Activated gamma-delta T cell treated with Interleukin-2 at 50 U/mL for 16 hours (primary cell): ENCODE results near the gene FGF14.
"Not testable (repeated sequence)": the region's sequence is repeated elsewhere in the genome, so short reads cannot be mapped to it uniquely, and the experiment has no call there.

ENCODE experiments used
- DNase-seq: peaks from one replicate; pipeline ENCODE4 v3.0.0-alpha.2; 2020

Gene FGF14

GRCh38 chr13:102187313-102187712, 214.5 kb downstream of the FGF14 start:
- no peak for DNase-seq

- DNase-seq, result no peak
Observed at GRCh38 chr13:102185375-102185984, 216.4 kb downstream of the FGF14 start.

DNA sequence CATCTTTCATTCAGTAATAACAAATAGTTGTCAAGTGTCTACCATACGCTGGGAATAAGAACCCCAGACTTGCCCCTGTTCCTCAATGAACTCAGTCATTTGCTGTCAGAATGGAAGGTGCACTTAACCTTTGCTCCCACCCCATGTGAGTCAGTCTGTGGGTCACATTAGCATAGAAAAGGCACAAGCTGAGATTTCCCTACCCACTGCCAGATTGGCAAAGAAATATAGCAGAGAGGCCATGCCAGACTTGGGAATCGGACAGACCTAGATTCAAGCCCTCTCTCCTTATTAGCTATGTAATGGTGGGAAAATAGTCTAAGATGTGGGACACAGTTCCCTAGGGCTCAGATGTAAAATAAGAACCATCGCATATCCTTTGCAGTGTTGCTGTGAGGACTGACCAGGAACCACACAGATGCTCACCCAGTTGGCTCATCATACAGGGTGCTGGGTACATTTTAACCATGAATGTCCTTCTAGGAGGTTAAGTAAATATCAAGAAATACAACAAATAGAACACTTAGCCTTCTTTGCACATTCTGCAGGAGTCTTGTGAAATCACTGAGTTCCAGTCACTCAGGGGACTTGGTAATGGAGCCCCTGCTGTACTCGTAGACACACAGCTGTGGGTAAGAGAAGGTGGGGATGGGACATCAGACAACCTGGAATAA, 218.2 kb downstream of the FGF14 start:
- DNase-seq, result no peak

DNA sequence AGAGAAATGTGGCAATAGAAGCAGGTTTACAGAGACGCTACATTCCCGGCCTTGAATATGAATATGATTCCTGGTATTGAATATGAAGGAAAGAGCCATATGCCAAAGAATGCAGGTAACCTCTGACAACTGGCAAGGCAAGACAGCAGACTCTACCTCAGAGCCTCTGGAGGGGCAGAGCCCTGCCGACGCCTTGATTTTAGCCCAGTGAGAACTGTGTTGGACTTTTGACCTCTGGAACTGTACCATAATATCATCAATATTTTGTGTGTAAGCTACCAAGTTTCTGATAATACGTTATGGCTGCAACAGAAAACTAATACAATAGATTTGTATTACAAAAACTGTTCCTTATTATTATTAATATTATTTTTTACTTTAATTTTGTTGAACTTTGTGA, 219.7 kb downstream of the FGF14 start:
- no peak for DNase-seq

- no peak for DNase-seq
Observed at GRCh38 chr13:102177431-102177830, 224.4 kb downstream of the FGF14 start.

DNA sequence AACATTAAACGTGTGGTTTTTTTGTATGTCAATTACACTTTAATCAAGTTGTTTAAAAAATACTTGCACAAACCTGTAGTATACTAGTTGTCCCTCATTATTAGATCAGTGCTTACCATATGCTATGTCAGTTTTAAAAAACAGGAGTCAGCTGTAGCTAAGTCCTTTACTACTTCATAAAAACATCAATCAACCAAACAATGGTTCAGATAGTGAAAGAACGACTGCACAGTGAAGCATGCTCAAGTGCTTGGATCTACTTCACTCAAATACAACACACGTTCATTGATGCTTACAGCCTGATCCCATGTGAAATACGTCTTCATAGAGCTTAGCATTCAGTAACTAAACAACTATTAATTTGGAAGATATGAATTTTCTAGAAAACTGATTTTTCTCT, 225.0 kb downstream of the FGF14 start:
- DNase-seq, result no peak

DNA sequence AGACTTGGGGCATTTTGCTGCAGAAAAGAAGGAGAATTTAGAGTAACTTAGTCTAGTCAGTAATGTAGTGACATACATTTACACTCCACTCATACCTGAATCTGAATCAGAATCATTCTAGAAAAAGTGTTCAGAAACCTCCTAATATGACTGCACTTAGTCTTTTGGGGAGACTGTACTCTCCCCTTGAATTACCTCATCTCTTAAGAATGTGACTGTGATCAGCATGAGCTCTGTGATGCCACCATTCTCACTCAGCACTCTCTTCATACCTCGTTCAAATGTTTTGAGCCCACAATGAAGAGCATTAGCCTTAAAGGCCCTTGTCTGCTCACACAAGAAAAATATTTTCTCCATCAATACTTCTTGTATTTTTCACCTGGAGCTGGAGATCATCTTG, 229.4 kb downstream of the FGF14 start:
- no peak for DNase-seq

DNA sequence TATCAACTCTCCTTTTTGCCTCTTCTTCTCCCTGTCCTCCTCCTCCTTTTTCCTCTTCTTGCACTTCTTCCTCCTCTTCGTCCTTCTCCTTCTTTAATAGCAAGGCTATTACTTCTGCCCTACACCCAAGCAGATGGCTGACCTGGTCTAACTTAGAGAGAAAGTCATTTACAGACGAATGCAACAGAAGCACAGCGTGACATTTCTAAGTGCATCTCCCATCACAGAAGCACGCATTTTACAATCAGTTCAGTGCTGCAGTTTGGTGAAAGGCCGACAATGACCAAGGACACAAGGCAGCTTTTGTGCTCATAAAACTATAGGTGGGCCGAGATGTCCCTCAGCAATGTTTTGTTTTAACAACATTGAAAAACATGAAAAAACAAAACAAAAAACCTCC, 231.5 kb downstream of the FGF14 start:
- DNase-seq, result no peak

GRCh38 chr13:102169471-102170015, 232.3 kb downstream of the FGF14 start:
- DNase-seq, result no peak

DNA sequence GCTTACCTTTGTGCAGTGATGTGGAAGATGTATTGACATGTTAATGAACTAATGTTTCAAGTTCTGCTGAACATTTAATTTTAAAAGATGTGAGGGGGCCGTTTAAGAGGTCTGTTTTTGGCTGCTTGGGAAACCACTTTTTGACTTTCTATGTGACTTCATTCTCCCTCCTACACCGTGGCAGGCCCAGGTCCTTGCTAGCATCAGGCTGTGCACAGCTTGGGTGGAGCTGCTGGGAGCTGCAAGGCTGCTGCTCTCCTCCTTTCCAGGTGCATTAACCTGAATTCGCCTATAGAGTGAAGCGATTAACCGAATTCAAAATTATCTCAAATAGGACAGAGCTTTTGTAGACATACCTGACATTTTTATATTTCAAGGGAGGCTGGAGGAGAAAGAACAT, 249.1 kb downstream of the FGF14 start:
- no peak for DNase-seq

DNA sequence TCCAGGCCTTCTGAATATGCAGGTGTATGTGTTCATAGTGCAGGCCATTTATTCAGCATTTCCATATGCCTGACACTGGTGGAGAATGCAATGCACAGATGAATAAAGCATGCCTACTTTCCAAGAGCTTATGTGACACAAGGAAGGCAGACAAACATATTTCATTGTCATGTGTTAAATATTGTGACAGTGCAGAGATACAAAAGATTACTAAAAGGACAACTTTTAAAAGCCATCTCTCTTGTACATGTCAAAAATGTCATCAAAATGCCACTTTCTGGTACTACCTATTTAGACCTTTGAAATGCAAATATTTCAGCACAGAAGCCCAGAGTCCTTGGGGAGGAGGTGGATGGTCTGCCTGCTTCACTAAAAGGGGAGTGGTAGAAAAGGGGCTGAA, 254.5 kb downstream of the FGF14 start:
- no peak for DNase-seq

DNA sequence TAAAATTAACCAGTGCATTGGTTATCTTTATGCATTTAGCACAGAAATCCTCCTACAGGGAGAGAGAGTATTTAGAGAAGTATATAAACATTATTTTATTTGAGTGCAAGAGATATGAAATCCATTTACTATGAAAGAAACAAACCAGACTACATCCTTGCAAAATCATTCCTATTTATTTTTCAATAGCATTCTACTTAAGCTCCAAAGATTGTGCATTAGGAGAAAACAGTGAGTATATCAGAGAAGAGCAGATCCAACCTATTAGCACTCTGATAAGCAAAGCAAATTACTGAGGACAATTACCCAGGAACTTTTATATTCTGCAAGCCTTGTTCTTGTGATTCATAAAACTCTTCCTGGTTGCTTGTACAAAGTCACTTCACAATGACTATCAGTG, 256.1 kb downstream of the FGF14 start:
- no peak for DNase-seq

DNA sequence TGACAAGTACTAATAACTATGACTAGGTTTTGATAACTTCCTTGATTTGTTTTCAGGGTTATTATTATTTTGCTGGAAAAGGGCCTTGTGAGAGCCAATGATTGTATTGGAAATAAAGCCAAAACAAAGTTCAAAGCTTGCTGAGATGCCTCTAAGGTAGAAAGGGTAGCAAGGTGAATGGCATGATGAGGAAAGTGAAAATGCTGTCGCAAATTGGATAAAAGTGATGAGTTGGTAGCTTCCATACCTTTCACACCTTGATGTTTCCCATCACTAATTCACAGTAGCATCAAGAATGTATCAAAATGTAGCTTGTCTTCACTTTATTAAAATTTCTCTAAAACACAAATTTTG, 259.4 kb downstream of the FGF14 start:
- DNase-seq, result no peak

DNA sequence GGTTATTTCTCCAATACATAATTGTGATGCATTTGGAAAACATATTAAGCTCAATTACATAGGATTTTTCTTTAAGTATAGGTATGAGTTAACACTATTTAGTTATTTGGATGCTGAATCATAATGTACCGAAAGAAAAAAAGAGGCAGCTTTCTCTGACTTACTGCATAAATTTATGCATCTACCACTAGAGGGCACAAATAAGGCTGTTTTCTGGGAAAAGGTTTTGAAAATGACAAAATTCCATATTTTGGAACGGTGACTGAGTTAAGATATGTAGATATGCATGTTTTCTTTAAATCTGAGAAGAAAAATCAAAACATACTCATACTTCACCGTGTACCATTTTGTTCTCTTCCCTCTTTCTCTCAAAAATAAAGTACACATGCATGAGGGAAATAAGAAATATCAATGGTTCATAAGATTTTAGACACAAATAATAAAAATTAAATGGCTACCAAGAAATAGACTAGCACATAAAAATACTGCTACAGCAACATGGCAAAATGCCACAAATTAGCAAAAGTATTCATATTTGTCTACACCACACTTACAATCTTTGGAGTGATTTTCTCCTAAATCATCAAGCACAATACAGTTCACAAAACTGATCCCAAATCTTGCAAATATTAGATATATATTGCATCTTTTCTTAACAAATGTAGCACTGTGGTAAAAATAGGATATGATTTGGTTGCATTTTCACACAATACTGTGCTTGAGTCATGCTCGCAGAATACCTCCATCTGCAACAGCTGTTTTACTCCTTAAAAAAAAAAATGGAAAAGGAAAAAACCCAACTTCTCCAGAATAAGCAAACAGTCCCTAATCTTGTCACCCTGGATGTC, 260.0 kb downstream of the FGF14 start:
- DNase-seq, result no peak

DNA sequence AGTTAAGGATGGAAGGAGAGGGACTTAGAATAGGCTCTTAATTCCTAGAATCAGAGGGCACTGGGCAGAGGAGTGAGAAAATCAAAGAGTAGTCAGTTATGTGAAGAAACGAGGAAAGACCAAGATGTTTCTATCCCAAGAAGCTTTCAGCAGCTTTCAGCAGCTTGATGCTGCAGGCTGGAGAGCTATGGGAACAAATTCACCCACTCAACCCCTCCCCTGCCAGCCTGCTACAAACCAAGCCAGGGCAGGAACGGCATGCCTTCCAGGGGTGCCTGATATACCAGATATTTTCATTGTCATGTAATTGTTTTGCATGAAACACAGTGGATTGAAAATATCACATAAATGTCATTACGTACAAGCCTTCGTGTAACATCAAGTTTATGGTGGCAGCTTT, 262.2 kb downstream of the FGF14 start:
- DNase-seq, result no peak

GRCh38 chr13:102138635-102139190, 263.1 kb downstream of the FGF14 start:
- DNase-seq, result no peak

DNA sequence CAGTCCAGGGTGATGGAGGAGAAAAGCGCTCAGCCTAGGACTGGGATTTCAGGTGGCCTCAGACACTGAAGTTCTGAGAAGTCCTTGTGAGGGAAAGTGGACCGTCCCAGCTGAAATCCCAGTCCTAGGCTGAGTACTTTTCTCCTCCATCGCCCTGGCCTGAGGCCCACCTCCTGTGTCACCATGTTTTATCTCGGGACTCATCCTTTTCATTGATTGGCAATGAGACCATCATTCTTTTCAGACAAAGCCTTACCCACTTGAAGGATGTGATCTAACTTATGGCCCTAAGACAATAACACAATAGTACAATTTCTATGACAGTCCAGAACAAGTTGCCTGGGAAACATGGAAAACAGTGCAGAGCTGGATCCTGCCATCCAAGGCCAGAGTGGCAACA, 263.9 kb downstream of the FGF14 start:
- DNase-seq, result not testable (repeated sequence)

GRCh38 chr13:102136735-102137296, 265.0 kb downstream of the FGF14 start:
- DNase-seq, result no peak

DNA sequence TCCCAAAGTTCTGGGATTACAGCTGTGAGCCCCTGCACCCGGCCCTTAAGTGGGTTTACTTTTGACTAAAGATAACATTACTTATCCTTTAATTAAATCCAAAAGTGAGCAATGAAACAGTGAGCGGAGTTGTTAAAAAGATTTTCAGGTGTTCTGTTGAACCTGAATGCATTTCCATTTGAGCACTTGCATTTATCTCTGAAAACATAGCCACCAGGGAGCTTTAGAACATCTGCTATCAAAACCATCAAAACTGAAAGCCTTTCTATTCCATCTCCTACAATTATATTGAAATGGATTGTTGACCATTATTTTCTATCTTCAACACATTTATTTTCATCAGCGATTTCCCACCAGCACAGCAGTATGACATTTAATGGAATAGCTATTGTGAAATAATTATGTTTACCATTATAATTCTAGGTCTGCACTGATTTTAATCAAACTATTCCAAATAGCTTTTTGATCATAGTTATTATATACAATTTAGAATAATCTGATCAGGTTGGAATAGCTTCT, 269.0 kb downstream of the FGF14 start:
- no peak for DNase-seq

- no peak for DNase-seq
Observed at GRCh38 chr13:102131246-102131645, 270.6 kb downstream of the FGF14 start.

DNA sequence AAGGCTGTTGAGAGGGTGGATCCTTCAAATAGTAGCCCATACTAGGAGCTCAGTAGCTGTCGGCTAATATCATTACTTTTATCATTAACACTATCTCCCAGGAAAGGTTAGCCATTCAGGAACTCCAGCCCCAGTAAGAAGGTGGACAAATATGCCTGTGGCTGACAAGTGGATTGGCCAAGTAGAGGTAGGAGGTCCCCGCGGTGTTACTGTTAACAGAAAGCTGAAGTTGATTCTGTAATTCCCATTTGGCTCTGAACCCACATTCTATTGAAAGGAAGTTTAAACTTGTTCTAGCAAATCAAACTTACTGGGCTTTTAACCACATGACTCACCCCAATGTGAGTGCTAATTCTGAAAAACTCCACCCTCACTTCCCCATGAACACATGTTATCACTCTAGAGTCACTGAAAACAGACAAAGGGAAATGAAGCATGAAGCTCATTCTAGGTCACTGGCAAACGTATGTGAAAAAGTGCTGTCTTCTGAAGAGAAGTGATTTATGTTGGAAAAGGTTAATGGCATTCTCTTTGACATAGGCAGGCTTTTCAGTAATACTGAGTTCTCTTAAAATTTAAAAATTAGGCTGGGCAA, 273.5 kb downstream of the FGF14 start:
- no peak for DNase-seq

- DNase-seq, result no peak
Observed at GRCh38 chr13:102127153-102127552, 274.7 kb downstream of the FGF14 start.

GRCh38 chr13:102122147-102122546, 279.7 kb downstream of the FGF14 start:
- DNase-seq, result no peak
